ENCODE results near the gene KCTD2. TPM values are rescaled to one million over a fixed set of nuclear protein-coding genes. Genes with fewer than 3 reads are reported as not detected.

The KCTD2 gene
- total RNA-seq, 1 experiment from 2014 or later, result 34.9 TPM

DNA sequence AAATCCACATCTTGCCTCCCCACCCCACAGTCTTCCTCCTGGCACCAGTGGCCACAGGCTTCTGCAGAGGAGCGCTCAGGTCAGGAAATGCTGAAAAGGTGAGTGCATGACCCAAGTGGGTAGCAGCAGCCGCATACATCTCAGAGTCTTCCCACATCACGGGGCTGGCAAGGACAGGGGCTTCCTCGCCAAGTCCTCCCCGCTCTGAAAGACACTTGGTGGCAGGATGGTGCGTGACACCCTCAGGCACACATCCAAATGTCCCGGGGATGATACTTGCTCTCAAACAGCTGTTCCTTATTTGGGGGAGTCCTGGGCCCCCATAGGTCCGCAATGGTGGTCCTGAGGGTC lies 32.0 kb downstream of the KCTD2 start:
- ATAC-seq (peak; percentile 46), DNase-seq (ENCODE audit: low read depth, low spot score) (no peak)
- TF ChIP-seq POLR2AphosphoS5 (IDR thresholded peaks at IDR 0.05; ENCODE audit: low read depth, low read length) (no peak), TCF7L2 (IDR thresholded peaks at IDR 0.05; ENCODE audit: low read depth, low read length) (no peak), SIN3A (IDR thresholded peaks at IDR 0.05; ENCODE audit: borderline replicate concordance, insufficient read depth, low read depth, low read length) (no peak)
- TF ChIP-seq, protein P1, sequence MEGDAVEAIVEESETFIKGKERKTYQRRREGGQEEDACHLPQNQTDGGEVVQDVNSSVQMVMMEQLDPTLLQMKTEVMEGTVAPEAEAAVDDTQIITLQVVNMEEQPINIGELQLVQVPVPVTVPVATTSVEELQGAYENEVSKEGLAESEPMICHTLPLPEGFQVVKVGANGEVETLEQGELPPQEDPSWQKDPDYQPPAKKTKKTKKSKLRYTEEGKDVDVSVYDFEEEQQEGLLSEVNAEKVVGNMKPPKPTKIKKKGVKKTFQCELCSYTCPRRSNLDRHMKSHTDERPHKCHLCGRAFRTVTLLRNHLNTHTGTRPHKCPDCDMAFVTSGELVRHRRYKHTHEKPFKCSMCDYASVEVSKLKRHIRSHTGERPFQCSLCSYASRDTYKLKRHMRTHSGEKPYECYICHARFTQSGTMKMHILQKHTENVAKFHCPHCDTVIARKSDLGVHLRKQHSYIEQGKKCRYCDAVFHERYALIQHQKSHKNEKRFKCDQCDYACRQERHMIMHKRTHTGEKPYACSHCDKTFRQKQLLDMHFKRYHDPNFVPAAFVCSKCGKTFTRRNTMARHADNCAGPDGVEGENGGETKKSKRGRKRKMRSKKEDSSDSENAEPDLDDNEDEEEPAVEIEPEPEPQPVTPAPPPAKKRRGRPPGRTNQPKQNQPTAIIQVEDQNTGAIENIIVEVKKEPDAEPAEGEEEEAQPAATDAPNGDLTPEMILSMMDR (IDR thresholded peaks at IDR 0.05), result no peak
- ChIA-PET POLR2A (interaction anchor here (0.7 kb wide), 1 partner anchor 21 kb away, joined by 3 read pairs; no protein-coding TSS in a partner anchor), CTCF (interaction anchor here (0.6 to 2.4 kb wide), 2 partner anchors 19 to 26 kb away, joined by 3 to 8 read pairs; no protein-coding TSS in a partner anchor)
- BruUV-seq (replicated peaks), result no TSS peak
- H3K4me3 ChIP-seq (ENCODE audit: low read depth in 2 of 2, low read length in 2 of 2), result no peak overlapping the region
- intact Hi-C loops (cut with micrococcal nuclease; ENCODE audit: unreplicated experiment), result no loop called here
- in situ Hi-C loops (cut with HindIII; ENCODE audit: low pct_unique_long_range_greater_than_20kb, low sequenced_read_pairs), result no loop called here
- no peaks in the 10 kb centered on the region for H3K36me3 ChIP-seq (ENCODE audit: control insufficient read depth, insufficient read depth, low read length)
- peaks cover 20% of the 10 kb centered on the region for H3K4me1 ChIP-seq (ENCODE audit: control insufficient read depth, insufficient read depth, low read length)
- peak overlapping the region; percentile 49 for H3K27ac ChIP-seq (ENCODE audit: low read length)
- H3K9me3 ChIP-seq (ENCODE audit: control insufficient read depth, insufficient read depth, low read depth, low read length), result no peaks in the 10 kb centered on the region
- no peaks in the 10 kb centered on the region for H3K27me3 ChIP-seq (ENCODE audit: control insufficient read depth, insufficient read depth, low read length)

- Histone ChIP-seq H3K4me3 (ENCODE audit: low read depth in 2 of 2, low read length in 2 of 2) (no peak overlapping the region), H3K27me3 (ENCODE audit: control insufficient read depth, insufficient read depth, low read length) (no peaks in the 10 kb centered on the region), H3K27ac (ENCODE audit: low read length) (peak overlapping the region; percentile 20; the same call in 1 of the 2 replicates), H3K36me3 (ENCODE audit: control insufficient read depth, insufficient read depth, low read length) (no peaks in the 10 kb centered on the region), H3K9me3 (ENCODE audit: control insufficient read depth, insufficient read depth, low read depth, low read length) (no peaks in the 10 kb centered on the region), H3K4me1 (ENCODE audit: control insufficient read depth, insufficient read depth, low read length) (peaks cover 23% of the 10 kb centered on the region)
- in situ Hi-C loops (cut with HindIII; ENCODE audit: low pct_unique_long_range_greater_than_20kb, low sequenced_read_pairs), result no loop called here
- intact Hi-C loops (cut with micrococcal nuclease; ENCODE audit: unreplicated experiment), result no loop called here
- CTCF ChIA-PET, result interaction anchor here (0.6 kb wide), 1 partner anchor 121 kb away, joined by 7 read pairs; no protein-coding TSS in a partner anchor
- POLR2A ChIA-PET, result interaction anchor here (0.6 to 1.0 kb wide), 3 partner anchors 8 to 133 kb away, joined by 4 to 6 read pairs (median 4); no protein-coding TSS in a partner anchor
- ATAC-seq (no peak), DNase-seq (ENCODE audit: low read depth, low spot score) (no peak)
- no TSS peak for BruUV-seq (replicated peaks)
- no peak for TF ChIP-seq TCF7L2 (IDR thresholded peaks at IDR 0.05; ENCODE audit: low read depth, low read length)
- TF ChIP-seq, protein P1 (IDR thresholded peaks at IDR 0.05), result no peak
- no peak for TF ChIP-seq SIN3A (IDR thresholded peaks at IDR 0.05; ENCODE audit: borderline replicate concordance, insufficient read depth, low read depth, low read length)
- no peak for TF ChIP-seq POLR2AphosphoS5 (IDR thresholded peaks at IDR 0.05; ENCODE audit: low read depth, low read length)
- TF ChIP-seq REST (IDR thresholded peaks at IDR 0.05; ENCODE audit: insufficient read depth in 1 of 2, low read depth in 2 of 2, low read length in 1 of 2), result no peak
These were observed 34.9 kb downstream of the KCTD2 start for GRCh38 chr17:75081611-75082540.

Data from Panc1 (cell line).